Osteocyte (in vitro differentiated cells): ENCODE results near the gene UBE4A. TPM values are rescaled to one million over a fixed set of nuclear protein-coding genes. Genes with fewer than 3 reads are reported as not detected.

Experiments
- DNase-seq: peaks from one replicate; pipeline ENCODE4 v3.0.0; 2021; ENCODE audit warnings: mixed read lengths; ENCODE audit not compliant: unreplicated experiment; ENCODE audit errors: extremely low spot score
- H3K27ac Mint-ChIP-seq: one replicate; pipeline ENCODE4 v1.8.0; 2021; ENCODE audit warnings: mild to moderate bottlenecking, mixed read lengths; ENCODE audit not compliant: unreplicated experiment
- H3K27me3 Mint-ChIP-seq: one replicate; pipeline ENCODE4 v1.8.0; 2021; ENCODE audit warnings: mixed read lengths; ENCODE audit not compliant: unreplicated experiment
- H3K36me3 Mint-ChIP-seq: one replicate; pipeline ENCODE4 v1.8.0; 2021; ENCODE audit warnings: mixed read lengths; ENCODE audit not compliant: unreplicated experiment
- H3K4me1 Mint-ChIP-seq: one replicate; pipeline ENCODE4 v1.8.0; 2021; ENCODE audit warnings: mixed read lengths; ENCODE audit not compliant: unreplicated experiment
- H3K4me3 Mint-ChIP-seq: one replicate; pipeline ENCODE4 v1.8.0; 2021; ENCODE audit warnings: mild to moderate bottlenecking, moderate library complexity, mixed read lengths; ENCODE audit not compliant: unreplicated experiment
- H3K9me3 Mint-ChIP-seq: one replicate; pipeline ENCODE4 v1.8.0; 2021; ENCODE audit warnings: mixed read lengths; ENCODE audit not compliant: unreplicated experiment
- total RNA-seq: library from RNA; stranded (reverse); gene quantifications from 2 replicates; pipeline ENCODE4 v1.2.1, GENCODE V29; 2021
- TF ChIP-seq, protein P1 (sequence below): fragments of 200-600 bp; sonication (generic); IDR thresholded peaks from 2 replicates; pipeline ENCODE4 v1.5.0; 2021; ENCODE audit warnings: antibody characterized with exemption, mild to moderate bottlenecking, moderate library complexity

Gene UBE4A
- total RNA-seq, 1 donor from 2014 or later = 47.3 TPM

DNA sequence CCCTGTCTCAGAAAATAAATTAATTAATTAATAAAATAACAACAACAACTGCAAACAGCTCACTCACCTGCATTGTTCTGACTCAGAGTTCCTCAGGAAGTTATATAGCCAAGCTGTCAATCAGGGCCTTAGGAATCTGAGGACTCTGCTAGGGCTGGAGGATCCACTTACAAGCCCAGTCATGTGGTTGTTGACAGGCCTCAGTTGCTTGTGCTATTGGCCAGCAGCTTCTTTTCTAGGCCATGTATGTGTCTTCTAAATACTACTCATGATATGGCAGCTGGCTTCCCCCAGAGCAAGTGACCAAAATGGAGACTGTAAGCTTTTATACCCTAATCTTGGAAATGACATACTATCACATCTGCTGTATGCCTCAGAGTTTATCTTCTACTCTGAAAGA, 21.2 kb downstream of the UBE4A start:
- no peak overlapping the region for H3K27ac Mint-ChIP-seq
- H3K9me3 Mint-ChIP-seq = no peaks in the 10 kb centered on the region
- H3K4me1 Mint-ChIP-seq = no peaks in the 10 kb centered on the region
- H3K4me3 Mint-ChIP-seq = no peak overlapping the region
- H3K36me3 Mint-ChIP-seq = peaks cover 37% of the 10 kb centered on the region
- TF ChIP-seq, protein P1, sequence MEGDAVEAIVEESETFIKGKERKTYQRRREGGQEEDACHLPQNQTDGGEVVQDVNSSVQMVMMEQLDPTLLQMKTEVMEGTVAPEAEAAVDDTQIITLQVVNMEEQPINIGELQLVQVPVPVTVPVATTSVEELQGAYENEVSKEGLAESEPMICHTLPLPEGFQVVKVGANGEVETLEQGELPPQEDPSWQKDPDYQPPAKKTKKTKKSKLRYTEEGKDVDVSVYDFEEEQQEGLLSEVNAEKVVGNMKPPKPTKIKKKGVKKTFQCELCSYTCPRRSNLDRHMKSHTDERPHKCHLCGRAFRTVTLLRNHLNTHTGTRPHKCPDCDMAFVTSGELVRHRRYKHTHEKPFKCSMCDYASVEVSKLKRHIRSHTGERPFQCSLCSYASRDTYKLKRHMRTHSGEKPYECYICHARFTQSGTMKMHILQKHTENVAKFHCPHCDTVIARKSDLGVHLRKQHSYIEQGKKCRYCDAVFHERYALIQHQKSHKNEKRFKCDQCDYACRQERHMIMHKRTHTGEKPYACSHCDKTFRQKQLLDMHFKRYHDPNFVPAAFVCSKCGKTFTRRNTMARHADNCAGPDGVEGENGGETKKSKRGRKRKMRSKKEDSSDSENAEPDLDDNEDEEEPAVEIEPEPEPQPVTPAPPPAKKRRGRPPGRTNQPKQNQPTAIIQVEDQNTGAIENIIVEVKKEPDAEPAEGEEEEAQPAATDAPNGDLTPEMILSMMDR = no peak
- DNase-seq = no peak
- H3K27me3 Mint-ChIP-seq = no peaks in the 10 kb centered on the region

DNA sequence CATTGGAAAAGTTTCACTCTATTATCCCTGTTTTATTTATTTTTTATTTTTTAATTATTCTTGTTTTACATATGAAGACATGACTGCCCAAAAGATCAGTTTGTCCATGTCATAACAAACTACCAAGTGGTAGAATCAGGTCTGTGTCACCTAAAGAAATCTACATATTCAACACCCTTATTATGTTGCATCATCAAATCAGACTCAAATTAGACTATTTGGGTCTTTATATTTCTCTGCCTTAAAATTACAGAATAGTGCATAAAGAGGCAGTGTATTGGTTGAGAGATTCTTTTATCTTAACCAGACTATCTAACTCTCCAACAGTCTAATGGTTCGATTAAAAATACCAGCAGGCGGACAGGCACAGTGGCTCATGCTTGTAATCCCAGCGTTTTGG, 23.6 kb downstream of the UBE4A start:
- H3K4me1 Mint-ChIP-seq = no peaks in the 10 kb centered on the region
- H3K9me3 Mint-ChIP-seq = no peaks in the 10 kb centered on the region
- no peak overlapping the region for H3K4me3 Mint-ChIP-seq
- H3K27me3 Mint-ChIP-seq = no peaks in the 10 kb centered on the region
- DNase-seq = no peak
- TF ChIP-seq, protein P1 = no peak
- peaks cover 48% of the 10 kb centered on the region for H3K36me3 Mint-ChIP-seq
- no peak overlapping the region for H3K27ac Mint-ChIP-seq

DNA sequence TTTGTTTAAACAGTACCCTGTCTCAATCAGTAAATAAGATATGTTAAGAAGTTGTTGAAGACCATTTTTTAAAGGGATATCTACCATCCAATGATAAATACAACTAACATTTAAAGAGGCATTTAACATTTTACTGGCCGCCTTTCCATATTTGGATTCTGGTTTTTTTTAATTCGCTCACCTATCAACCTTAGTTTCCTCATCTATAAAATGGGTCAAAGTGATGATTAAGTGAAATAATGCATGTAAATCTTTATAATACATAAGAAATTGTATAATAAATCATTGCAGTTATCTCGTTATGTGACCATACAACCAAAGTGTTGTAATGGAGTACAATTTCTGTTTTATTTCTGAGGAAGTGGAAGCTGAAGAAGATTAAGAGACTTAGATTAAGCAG, 24.3 kb downstream of the UBE4A start:
- H3K4me1 Mint-ChIP-seq = no peaks in the 10 kb centered on the region
- no peak for DNase-seq
- no peaks in the 10 kb centered on the region for H3K27me3 Mint-ChIP-seq
- H3K9me3 Mint-ChIP-seq = no peaks in the 10 kb centered on the region
- H3K27ac Mint-ChIP-seq = no peak overlapping the region
- no peak overlapping the region for H3K4me3 Mint-ChIP-seq
- H3K36me3 Mint-ChIP-seq = peaks cover 44% of the 10 kb centered on the region
- TF ChIP-seq, protein P1 = no peak

DNA sequence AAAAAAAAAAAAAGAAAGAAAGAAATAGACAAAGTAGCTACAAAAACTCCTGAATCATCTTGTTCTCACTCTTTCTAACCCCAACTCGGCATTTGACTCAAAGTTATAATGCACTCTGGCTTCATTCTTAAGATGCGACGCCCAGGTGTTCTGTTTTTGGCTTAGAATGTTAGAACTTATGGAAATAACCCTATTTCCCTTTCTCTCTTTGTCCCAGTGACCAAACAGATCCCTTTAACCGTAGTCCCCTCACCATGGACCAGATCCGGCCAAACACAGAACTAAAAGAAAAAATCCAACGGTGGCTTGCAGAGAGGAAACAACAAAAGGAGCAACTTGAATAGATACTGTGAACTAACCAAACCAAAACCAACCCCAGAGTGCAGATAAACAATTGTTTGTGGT, 36.7 kb downstream of the UBE4A start:
- H3K4me3 Mint-ChIP-seq = no peak overlapping the region
- H3K27me3 Mint-ChIP-seq = no peaks in the 10 kb centered on the region
- peaks cover 23% of the 10 kb centered on the region for H3K36me3 Mint-ChIP-seq
- TF ChIP-seq, protein P1 = no peak
- H3K4me1 Mint-ChIP-seq = peaks cover 8% of the 10 kb centered on the region
- no peak for DNase-seq
- H3K27ac Mint-ChIP-seq = no peak overlapping the region
- H3K9me3 Mint-ChIP-seq = no peaks in the 10 kb centered on the region

DNA sequence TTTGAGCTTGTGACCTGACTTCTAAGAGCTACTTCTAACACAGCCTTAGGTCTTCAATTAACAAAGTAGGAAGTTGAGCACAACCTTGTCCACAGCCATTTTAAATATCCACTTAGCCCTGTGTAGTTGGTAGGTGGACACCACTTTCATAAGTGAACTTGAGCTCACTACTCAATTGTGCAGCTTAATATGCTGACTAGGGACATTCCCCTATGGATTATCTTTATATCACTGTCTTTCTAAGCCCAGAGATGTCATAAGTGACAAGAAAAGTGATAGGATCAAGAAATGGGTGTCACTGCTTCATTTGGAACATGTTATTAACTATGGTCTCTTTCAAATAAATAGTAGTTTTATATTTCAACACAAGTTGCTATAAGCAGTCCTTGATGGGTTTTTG, 38.0 kb downstream of the UBE4A start:
- no peaks in the 10 kb centered on the region for H3K9me3 Mint-ChIP-seq
- no peak for DNase-seq
- TF ChIP-seq, protein P1 = no peak
- no peak overlapping the region for H3K4me3 Mint-ChIP-seq
- no peaks in the 10 kb centered on the region for H3K27me3 Mint-ChIP-seq
- no peak overlapping the region for H3K27ac Mint-ChIP-seq
- peaks cover 18% of the 10 kb centered on the region for H3K36me3 Mint-ChIP-seq
- peaks cover 14% of the 10 kb centered on the region for H3K4me1 Mint-ChIP-seq
